RWPE1 (cell line): Measurements from ENCODE around the gene ARHGEF26.

ENCODE experiments used
- CTCF ChIA-PET: fragments of 350-600 bp; sonication (Branson Sonifier 250); formaldehyde crosslinking; extraction: SDS; loops from one replicate; lab custom pipeline; 2021; lab: Yijun Ruan, JAX
- POLR2A ChIA-PET: fragments of 400-600 bp; formaldehyde crosslinking; extraction: SDS; loops from one replicate; lab custom pipeline; 2020; ENCODE audit warnings: antibody characterized with exemption; ENCODE audit not compliant: low non-redundant PET; lab: Yijun Ruan, JAX
- DNase-seq: peaks from one replicate; pipeline ENCODE4 v3.0.0; 2012; ENCODE audit warnings: low spot score
- H3K27ac ChIP-seq: fragments of 450-650 bp; 2 replicates; pipeline ENCODE4 v1.5.1; 2017
- CTCF ChIP-seq: fragments of 450-650 bp; conservative IDR thresholded peaks from 2 replicates; pipeline ENCODE4 v1.5.1; 2017; ENCODE audit warnings: low read depth, mild to moderate bottlenecking

ARHGEF26 gene

DNA sequence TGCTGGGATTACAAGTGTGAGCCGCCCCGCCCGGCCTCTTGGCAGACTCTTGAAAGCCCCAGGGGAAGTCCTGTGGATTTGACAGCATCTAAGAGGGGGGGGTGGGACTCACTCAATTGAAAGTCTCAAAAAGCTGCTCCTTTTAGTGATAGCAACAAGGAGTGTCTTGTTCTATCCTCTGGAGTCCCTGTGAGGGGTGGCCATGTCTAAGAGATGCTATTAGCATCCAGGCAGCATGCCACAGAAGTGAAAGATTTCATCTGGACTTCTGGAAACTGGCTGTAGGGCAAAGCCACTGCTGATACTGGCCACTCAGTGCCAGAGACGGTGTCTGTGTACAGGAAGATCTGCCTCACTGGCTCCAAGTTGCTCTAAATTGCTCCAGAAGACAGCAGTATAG, 129.1 kb downstream of the ARHGEF26 start:
- no peak for TF ChIP-seq CTCF
- ChIA-PET CTCF (no interaction called here), POLR2A (no interaction called here)
- DNase-seq = no peak
- no peak overlapping the region for H3K27ac ChIP-seq

- no peak for DNase-seq
- POLR2A ChIA-PET = no interaction called here
- CTCF ChIA-PET = interaction anchor here (0.6 kb wide), 1 partner anchor 166 kb away, joined by 3 read pairs; no protein-coding TSS in a partner anchor
- no peak for TF ChIP-seq CTCF
- H3K27ac ChIP-seq = no peak overlapping the region
Measured at GRCh38 chr3:154251610-154252009, 130.4 kb downstream of the ARHGEF26 start.

- peak; percentile 78 for TF ChIP-seq CTCF
- DNase-seq = peak; percentile 69
- CTCF ChIA-PET = interaction anchor here (0.6 to 1.2 kb wide), 9 partner anchors 9 to 1169 kb away, joined by 3 to 6 read pairs (median 4); no protein-coding TSS in a partner anchor
- no peak overlapping the region for H3K27ac ChIP-seq
- POLR2A ChIA-PET = no interaction called here
Measured at GRCh38 chr3:154252759-154253638, 131.8 kb downstream of the ARHGEF26 start.

DNA sequence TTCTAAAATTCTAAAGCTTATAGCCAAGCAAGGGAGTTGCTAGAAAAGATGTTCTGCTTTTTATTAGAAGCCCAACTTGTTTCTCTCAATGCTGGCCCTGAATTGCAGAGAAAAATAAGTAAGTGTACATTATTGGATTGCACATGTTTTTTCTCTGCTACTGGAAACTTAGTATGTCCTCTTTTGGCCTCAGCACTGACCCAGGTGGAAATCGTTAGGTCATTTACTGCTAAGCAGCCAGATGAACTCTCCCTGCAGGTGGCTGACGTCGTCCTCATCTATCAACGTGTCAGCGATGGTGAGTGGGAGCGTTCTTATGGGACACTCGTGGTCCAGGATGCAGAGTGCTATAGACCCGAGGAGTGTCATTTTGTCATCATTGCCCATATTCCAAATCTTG, 133.3 kb downstream of the ARHGEF26 start:
- TF ChIP-seq CTCF = no peak
- H3K27ac ChIP-seq = no peak overlapping the region
- POLR2A ChIA-PET = no interaction called here
- CTCF ChIA-PET = interaction anchor here (0.8 to 1.2 kb wide), 2 partner anchors 159 to 220 kb away, joined by 6 to 8 read pairs; no protein-coding TSS in a partner anchor
- no peak for DNase-seq

- TF ChIP-seq CTCF = no peak
- CTCF ChIA-PET = no interaction called here
- DNase-seq = no peak
- no peak overlapping the region for H3K27ac ChIP-seq
- POLR2A ChIA-PET = no interaction called here
Measured at GRCh38 chr3:154273381-154273780, 152.2 kb downstream of the ARHGEF26 start.

GRCh38 chr3:154274348-154274747, 153.2 kb downstream of the ARHGEF26 start:
- no peak for TF ChIP-seq CTCF
- no peak for DNase-seq
- CTCF ChIA-PET = no interaction called here
- POLR2A ChIA-PET = no interaction called here
- H3K27ac ChIP-seq = no peak overlapping the region
